Measurements from ENCODE around the gene NCEH1.

The NCEH1 gene

GRCh38 chr3:172690936-172691335, 19.9 kb downstream of the NCEH1 start:
- Histone ChIP-seq H3K27me3 (ENCODE audit: control insufficient read depth, insufficient read depth, low read length) (no peaks in the 10 kb centered on the region), H3K36me3 (ENCODE audit: control insufficient read depth, insufficient read depth, low read length) (no peaks in the 10 kb centered on the region), H3K9ac (ENCODE audit: low read depth, low read length) (no peak overlapping the region), H3K4me3 (ENCODE audit: low read depth, low read length) (no peak overlapping the region), H3K4me1 (ENCODE audit: control insufficient read depth, insufficient read depth, low read length) (peaks cover 6% of the 10 kb centered on the region), H3K9me3 (ENCODE audit: control insufficient read depth, insufficient read depth, low read length) (no peaks in the 10 kb centered on the region)

GRCh38 chr3:172688588-172688987, 22.3 kb downstream of the NCEH1 start:
- H3K36me3 ChIP-seq (ENCODE audit: control insufficient read depth, insufficient read depth, low read length), result no peaks in the 10 kb centered on the region
- peaks cover 11% of the 10 kb centered on the region for H3K4me1 ChIP-seq (ENCODE audit: control insufficient read depth, insufficient read depth, low read length)
- H3K9me3 ChIP-seq (ENCODE audit: control insufficient read depth, insufficient read depth, low read length), result no peaks in the 10 kb centered on the region
- no peaks in the 10 kb centered on the region for H3K27me3 ChIP-seq (ENCODE audit: control insufficient read depth, insufficient read depth, low read length)
- H3K9ac ChIP-seq (ENCODE audit: low read depth, low read length), result no peak overlapping the region
- H3K4me3 ChIP-seq (ENCODE audit: low read depth, low read length), result no peak overlapping the region

- H3K9me3 ChIP-seq (ENCODE audit: control insufficient read depth, insufficient read depth, low read length), result no peaks in the 10 kb centered on the region
- H3K9ac ChIP-seq (ENCODE audit: low read depth, low read length), result no peak overlapping the region
- H3K27me3 ChIP-seq (ENCODE audit: control insufficient read depth, insufficient read depth, low read length), result no peaks in the 10 kb centered on the region
- peaks cover 11% of the 10 kb centered on the region for H3K4me1 ChIP-seq (ENCODE audit: control insufficient read depth, insufficient read depth, low read length)
- H3K4me3 ChIP-seq (ENCODE audit: low read depth, low read length), result no peak overlapping the region
- H3K36me3 ChIP-seq (ENCODE audit: control insufficient read depth, insufficient read depth, low read length), result no peaks in the 10 kb centered on the region
Measured at GRCh38 chr3:172687501-172687900, 23.4 kb downstream of the NCEH1 start.

- Histone ChIP-seq H3K9me3 (ENCODE audit: control insufficient read depth, insufficient read depth, low read length) (no peaks in the 10 kb centered on the region), H3K9ac (ENCODE audit: low read depth, low read length) (no peak overlapping the region), H3K4me3 (ENCODE audit: low read depth, low read length) (no peak overlapping the region), H3K27me3 (ENCODE audit: control insufficient read depth, insufficient read depth, low read length) (no peaks in the 10 kb centered on the region), H3K4me1 (ENCODE audit: control insufficient read depth, insufficient read depth, low read length) (peaks cover 11% of the 10 kb centered on the region), H3K36me3 (ENCODE audit: control insufficient read depth, insufficient read depth, low read length) (no peaks in the 10 kb centered on the region)
Measured at GRCh38 chr3:172685331-172686214, 25.3 kb downstream of the NCEH1 start.

- Histone ChIP-seq H3K4me1 (ENCODE audit: control insufficient read depth, insufficient read depth, low read length) (peaks cover 37% of the 10 kb centered on the region), H3K27me3 (ENCODE audit: control insufficient read depth, insufficient read depth, low read length) (no peaks in the 10 kb centered on the region)
Measured at GRCh38 chr3:172680684-172681083, 30.2 kb downstream of the NCEH1 start.

GRCh38 chr3:172679599-172679998, 31.3 kb downstream of the NCEH1 start:
- Histone ChIP-seq H3K4me3 (ENCODE audit: low read depth, low read length) (no peak overlapping the region), H3K27me3 (ENCODE audit: control insufficient read depth, insufficient read depth, low read length) (no peaks in the 10 kb centered on the region), H3K9ac (ENCODE audit: low read depth, low read length) (no peak overlapping the region), H3K9me3 (ENCODE audit: control insufficient read depth, insufficient read depth, low read length) (no peaks in the 10 kb centered on the region), H3K36me3 (ENCODE audit: control insufficient read depth, insufficient read depth, low read length) (no peaks in the 10 kb centered on the region), H3K4me1 (ENCODE audit: control insufficient read depth, insufficient read depth, low read length) (peaks cover 38% of the 10 kb centered on the region)

More at GRCh38 chr3:172680684-172681083, 30.2 kb downstream of the NCEH1 start:
- Histone ChIP-seq H3K36me3 (ENCODE audit: control insufficient read depth, insufficient read depth, low read length) (no peaks in the 10 kb centered on the region), H3K4me3 (ENCODE audit: low read depth, low read length) (no peak overlapping the region), H3K9me3 (ENCODE audit: control insufficient read depth, insufficient read depth, low read length) (no peaks in the 10 kb centered on the region), H3K9ac (ENCODE audit: low read depth, low read length) (no peak overlapping the region)

- Histone ChIP-seq H3K9me3 (ENCODE audit: control insufficient read depth, insufficient read depth, low read length) (no peaks in the 10 kb centered on the region), H3K4me1 (ENCODE audit: control insufficient read depth, insufficient read depth, low read length) (peaks cover 42% of the 10 kb centered on the region), H3K27me3 (ENCODE audit: control insufficient read depth, insufficient read depth, low read length) (no peaks in the 10 kb centered on the region), H3K36me3 (ENCODE audit: control insufficient read depth, insufficient read depth, low read length) (no peaks in the 10 kb centered on the region), H3K4me3 (ENCODE audit: low read depth, low read length) (peak overlapping the region; percentile 40), H3K9ac (ENCODE audit: low read depth, low read length) (peak overlapping the region; percentile 56)
Measured at GRCh38 chr3:172678068-172678467, 32.8 kb downstream of the NCEH1 start.

- Histone ChIP-seq H3K9ac (ENCODE audit: low read depth, low read length) (peak overlapping the region; percentile 55), H3K4me1 (ENCODE audit: control insufficient read depth, insufficient read depth, low read length) (peaks cover 45% of the 10 kb centered on the region), H3K36me3 (ENCODE audit: control insufficient read depth, insufficient read depth, low read length) (no peaks in the 10 kb centered on the region), H3K4me3 (ENCODE audit: low read depth, low read length) (peak overlapping the region; percentile 28), H3K27me3 (ENCODE audit: control insufficient read depth, insufficient read depth, low read length) (no peaks in the 10 kb centered on the region), H3K9me3 (ENCODE audit: control insufficient read depth, insufficient read depth, low read length) (no peaks in the 10 kb centered on the region)
Measured at GRCh38 chr3:172676196-172676922, 34.5 kb downstream of the NCEH1 start.

GRCh38 chr3:172675441-172676193, 35.2 kb downstream of the NCEH1 start:
- Histone ChIP-seq H3K4me1 (ENCODE audit: control insufficient read depth, insufficient read depth, low read length) (peaks cover 45% of the 10 kb centered on the region), H3K9me3 (ENCODE audit: control insufficient read depth, insufficient read depth, low read length) (no peaks in the 10 kb centered on the region), H3K36me3 (ENCODE audit: control insufficient read depth, insufficient read depth, low read length) (no peaks in the 10 kb centered on the region), H3K4me3 (ENCODE audit: low read depth, low read length) (peak overlapping the region; percentile 28), H3K27me3 (ENCODE audit: control insufficient read depth, insufficient read depth, low read length) (no peaks in the 10 kb centered on the region), H3K9ac (ENCODE audit: low read depth, low read length) (peak overlapping the region; percentile 55)

GRCh38 chr3:172673210-172673679, 37.6 kb downstream of the NCEH1 start:
- H3K36me3 ChIP-seq (ENCODE audit: control insufficient read depth, insufficient read depth, low read length), result no peaks in the 10 kb centered on the region
- no peaks in the 10 kb centered on the region for H3K9me3 ChIP-seq (ENCODE audit: control insufficient read depth, insufficient read depth, low read length)

GRCh38 chr3:172669021-172669420, 41.8 kb downstream of the NCEH1 start:
- H3K4me3 ChIP-seq (ENCODE audit: low read depth, low read length), result no peak overlapping the region
- peaks cover 7% of the 10 kb centered on the region for H3K4me1 ChIP-seq (ENCODE audit: control insufficient read depth, insufficient read depth, low read length)
- H3K36me3 ChIP-seq (ENCODE audit: control insufficient read depth, insufficient read depth, low read length), result no peaks in the 10 kb centered on the region
- no peaks in the 10 kb centered on the region for H3K27me3 ChIP-seq (ENCODE audit: control insufficient read depth, insufficient read depth, low read length)
- no peaks in the 10 kb centered on the region for H3K9me3 ChIP-seq (ENCODE audit: control insufficient read depth, insufficient read depth, low read length)
- H3K9ac ChIP-seq (ENCODE audit: low read depth, low read length), result no peak overlapping the region

More at GRCh38 chr3:172673210-172673679, 37.6 kb downstream of the NCEH1 start:
- H3K4me1 ChIP-seq (ENCODE audit: control insufficient read depth, insufficient read depth, low read length), result peaks cover 26% of the 10 kb centered on the region
- H3K27me3 ChIP-seq (ENCODE audit: control insufficient read depth, insufficient read depth, low read length), result no peaks in the 10 kb centered on the region
- no peak overlapping the region for H3K4me3 ChIP-seq (ENCODE audit: low read depth, low read length)
- H3K9ac ChIP-seq (ENCODE audit: low read depth, low read length), result no peak overlapping the region
